Head of caudate nucleus (tissue), 42 donors: Measurements from ENCODE around the gene GNG12.

Experiments
- DNase-seq, 42 donors: peaks; one replicate each; pipeline versions ENCODE4 v3.0.0 to v3.0.0-alpha.2; 2020 to 2021; ENCODE audit warnings: mixed read lengths in 7 of 42
- intact Hi-C: fragments of 100-400 bp; cut with DNase I; formaldehyde crosslinking; loops from one replicate; pipeline ENCODE4 v1.15.0; 2022

Gene GNG12

DNA sequence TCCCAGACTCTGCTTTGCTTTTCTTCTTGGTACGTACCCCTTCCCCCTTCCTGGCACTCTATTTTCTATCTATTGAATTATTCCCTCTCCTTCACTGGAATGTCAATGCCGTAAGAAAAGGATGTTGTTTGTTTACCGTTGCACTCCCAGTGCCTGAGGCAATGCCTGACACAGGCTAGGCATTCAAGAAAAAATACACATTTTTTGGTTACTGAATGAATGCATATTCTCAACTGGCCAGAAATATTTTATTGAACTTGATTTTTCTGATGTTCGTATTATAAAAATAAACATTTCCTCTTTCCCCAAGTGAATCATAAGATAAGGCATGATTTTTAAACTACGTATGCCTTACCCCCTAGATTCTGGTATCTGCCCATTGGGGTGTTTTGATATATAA is 41.2 kb downstream of the GNG12 start:
- intact Hi-C loops = no loop called here
- no peak for DNase-seq

GRCh38 chr1:67791686-67792085 is 41.6 kb downstream of the GNG12 start:
- intact Hi-C loops = no loop called here
- no peak for DNase-seq

DNA sequence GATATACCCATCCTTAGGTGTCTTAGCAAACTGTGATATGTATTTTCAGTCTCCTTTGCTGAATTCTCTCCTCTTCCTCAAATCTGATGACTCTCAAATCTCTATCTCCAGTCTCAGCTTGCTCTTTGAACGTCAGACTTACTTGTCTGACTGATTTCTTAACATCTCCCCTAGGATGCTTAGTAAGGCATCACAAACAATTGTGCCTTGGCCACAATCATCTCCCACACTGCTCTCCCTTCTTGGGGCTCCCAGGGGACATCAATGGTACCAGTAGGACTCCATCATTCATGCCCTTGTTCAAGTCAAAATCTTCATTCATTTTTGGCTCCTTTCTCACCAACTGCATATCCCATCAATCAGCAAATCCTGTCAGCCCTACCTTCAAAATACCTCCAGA is 42.0 kb downstream of the GNG12 start:
- DNase-seq = no peak

GRCh38 chr1:67790201-67790692 is 43.0 kb downstream of the GNG12 start:
- DNase-seq = no peak
- intact Hi-C loops = no loop called here

More for the DNA sequence above, 42.0 kb downstream of the GNG12 start:
- intact Hi-C loops = no loop called here

GRCh38 chr1:67789551-67789950 is 43.7 kb downstream of the GNG12 start:
- no peak for DNase-seq
- intact Hi-C loops = no loop called here

DNA sequence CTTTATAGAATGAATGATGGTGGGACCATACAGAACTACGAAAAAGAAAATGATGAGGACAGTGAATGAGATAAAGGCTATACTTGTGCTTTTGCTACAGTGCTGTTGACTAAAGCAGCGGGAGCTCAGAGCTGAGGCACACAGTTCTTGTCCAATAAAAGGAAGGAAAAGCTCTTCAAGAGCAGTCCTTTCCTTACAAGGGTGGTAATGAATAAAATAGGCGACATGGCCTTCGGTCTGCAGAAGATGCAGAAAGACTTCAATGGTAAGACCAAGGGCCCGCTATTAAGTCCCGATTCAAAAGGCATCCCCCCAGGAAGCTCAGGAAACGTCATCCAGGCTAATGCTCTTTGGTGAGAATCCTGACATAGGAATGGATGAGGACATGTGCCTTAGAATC is 44.4 kb downstream of the GNG12 start:
- intact Hi-C loops = no loop called here
- DNase-seq = no peak

DNA sequence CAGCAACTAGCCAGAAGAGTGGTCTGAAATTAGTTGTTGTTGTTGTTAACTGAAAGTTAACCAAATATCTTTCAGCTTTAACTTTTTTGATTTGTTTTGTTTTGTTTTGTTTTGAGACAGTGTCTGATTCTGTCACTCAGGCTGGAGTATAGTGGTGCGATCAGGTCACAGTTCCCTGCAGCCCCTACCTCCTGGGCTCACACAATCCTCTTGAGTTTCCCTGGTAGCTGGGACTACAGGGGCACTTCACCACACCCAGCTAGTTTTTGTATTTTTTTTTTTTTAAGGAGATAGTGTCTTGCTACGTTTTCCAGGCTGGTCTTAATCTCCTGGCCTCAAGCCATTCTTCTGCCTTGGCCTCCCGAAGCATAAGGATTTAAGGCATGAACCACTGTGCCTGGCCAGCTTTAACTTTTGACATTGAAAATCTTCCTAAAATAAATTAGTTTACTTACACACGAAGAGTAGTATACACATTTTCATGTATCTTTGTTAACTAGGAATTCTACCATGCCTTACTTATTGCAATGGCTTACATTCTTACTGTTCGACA is 45.0 kb downstream of the GNG12 start:
- intact Hi-C loops = no loop called here
- DNase-seq = no peak

DNA sequence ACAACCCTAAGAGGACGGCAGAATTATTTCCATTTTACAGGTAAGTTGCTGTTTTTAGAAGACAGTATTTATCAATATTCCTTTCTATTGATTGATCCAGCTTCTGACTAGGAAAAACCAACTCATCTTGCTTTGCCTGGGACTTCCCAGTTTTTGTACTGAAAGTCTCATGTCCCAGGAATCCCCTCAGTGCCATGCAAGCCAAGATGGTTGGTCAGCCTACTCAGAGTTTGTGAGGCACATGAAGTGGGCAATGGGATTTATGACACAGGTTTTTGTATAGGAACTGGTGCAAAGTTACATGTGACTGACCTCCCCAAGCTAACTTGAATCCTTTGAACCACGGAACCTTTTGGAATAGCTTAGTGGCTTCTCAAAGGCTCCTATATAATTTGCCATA is 45.5 kb downstream of the GNG12 start:
- no peak for DNase-seq
- intact Hi-C loops = no loop called here

DNA sequence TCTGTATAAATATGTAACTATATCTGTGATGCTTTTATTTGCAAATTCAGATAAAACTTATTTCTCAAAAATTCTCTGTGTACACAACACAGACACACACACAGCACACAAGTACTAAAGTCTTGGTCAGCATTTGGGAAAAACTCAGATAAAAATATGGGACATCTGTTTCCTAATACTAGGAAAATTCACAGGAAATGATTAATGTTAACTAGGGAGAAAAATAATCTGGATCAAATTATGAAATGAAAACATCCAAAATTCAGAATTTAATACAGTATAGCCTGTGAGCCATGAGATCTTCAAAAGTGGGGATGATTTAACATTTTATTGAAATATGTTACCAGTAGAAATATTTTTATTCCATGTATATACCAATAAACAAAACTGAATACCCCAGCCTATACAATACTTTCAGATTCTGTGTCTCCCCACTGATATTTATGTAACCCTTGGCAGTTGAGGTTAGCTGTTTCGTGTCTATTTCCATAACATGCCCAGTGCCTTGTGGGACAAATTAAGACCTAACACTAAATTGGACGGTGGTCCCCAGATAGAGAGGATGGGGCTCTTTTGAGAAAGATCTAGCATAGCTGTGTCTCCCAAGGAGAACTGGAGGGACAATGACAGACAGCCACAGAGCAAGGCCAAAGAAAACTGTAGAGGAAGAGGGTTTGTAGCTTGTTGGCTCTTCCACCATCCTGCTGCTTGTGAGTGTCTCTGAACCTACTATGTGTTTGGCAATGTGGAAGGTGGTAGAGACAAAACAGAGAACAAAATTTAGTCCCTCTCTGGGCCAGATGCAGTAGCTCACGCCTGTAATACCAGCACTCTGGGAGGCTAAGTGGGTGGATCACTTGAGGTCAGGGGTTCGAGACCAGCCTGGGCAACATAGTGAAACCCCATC is 47.2 kb downstream of the GNG12 start:
- intact Hi-C loops = no loop called here
- no peak for DNase-seq

GRCh38 chr1:67784545-67785186 is 48.6 kb downstream of the GNG12 start:
- DNase-seq = no peak
- intact Hi-C loops = no loop called here

GRCh38 chr1:67780637-67781036 is 52.6 kb downstream of the GNG12 start:
- no peak for DNase-seq

GRCh38 chr1:67777440-67777839 is 55.8 kb downstream of the GNG12 start:
- intact Hi-C loops = no loop called here
- DNase-seq = no peak

More at GRCh38 chr1:67780637-67781036, 52.6 kb downstream of the GNG12 start:
- intact Hi-C loops = no loop called here

DNA sequence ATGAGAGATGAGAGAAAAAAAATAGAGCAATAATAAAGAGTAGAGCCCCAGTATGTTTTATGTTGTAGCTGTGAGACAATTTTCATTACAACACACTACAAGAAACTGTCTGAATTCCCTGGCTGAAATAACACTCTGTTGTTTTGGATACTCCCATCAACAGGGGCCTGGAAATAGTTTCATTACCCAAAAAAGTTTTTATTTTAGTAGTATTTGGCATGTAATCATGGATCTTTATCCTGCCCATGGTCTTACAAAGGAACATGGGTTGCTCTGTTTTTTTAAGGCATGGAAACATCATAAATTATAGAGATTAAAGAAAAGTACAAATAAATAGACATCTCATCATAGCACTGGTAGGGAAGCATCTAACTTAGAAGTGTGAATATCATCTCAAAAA is 56.3 kb downstream of the GNG12 start:
- DNase-seq = no peak
- intact Hi-C loops = no loop called here

DNA sequence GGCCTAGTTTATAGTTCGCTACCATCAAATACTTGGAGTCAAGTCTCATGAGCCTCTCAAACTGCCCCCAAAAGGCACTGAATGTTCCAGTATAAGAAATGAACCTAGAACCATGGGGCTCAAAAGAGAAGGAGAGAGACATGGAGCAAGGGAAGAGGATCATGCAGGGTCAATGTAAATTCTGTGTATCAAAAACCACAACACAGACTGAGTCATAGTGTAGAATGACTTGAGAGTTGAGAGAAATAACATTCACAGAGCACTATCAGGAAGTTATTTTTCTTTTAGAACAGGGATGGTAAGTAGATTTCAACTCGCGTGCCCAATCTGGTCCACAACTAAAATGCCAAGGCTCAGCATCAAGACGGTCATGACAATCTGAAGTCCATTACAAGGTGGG is 59.8 kb downstream of the GNG12 start:
- intact Hi-C loops = no loop called here
- DNase-seq = no peak

- no peak for DNase-seq
- intact Hi-C loops = no loop called here
Measured at GRCh38 chr1:67771749-67772148, 61.5 kb downstream of the GNG12 start.

DNA sequence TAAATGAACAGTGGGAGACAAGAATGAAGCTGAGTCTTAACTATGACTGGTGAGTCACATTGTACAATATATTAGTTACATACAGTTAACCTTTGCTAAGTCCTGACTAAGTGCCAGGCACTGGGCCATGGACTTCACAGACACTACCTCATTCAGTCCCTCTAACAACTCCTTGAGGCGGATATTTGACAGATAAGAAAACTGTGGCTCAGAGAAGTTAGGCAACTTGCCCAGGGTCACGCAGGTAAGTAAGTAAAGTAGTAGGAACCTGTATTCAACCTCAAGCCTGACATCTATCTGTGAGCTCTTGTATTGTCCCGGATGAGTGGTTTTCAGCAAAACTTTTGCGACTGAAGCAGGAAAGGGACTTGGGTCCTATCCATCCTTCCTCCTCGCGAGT is 62.1 kb downstream of the GNG12 start:
- no peak for DNase-seq
- intact Hi-C loops = no loop called here

GRCh38 chr1:67769633-67770256 is 63.5 kb downstream of the GNG12 start:
- DNase-seq = no peak
- intact Hi-C loops = loop anchor here (5.0 kb wide), 1 partner anchor 343 kb away; no protein-coding TSS in a partner anchor

DNA sequence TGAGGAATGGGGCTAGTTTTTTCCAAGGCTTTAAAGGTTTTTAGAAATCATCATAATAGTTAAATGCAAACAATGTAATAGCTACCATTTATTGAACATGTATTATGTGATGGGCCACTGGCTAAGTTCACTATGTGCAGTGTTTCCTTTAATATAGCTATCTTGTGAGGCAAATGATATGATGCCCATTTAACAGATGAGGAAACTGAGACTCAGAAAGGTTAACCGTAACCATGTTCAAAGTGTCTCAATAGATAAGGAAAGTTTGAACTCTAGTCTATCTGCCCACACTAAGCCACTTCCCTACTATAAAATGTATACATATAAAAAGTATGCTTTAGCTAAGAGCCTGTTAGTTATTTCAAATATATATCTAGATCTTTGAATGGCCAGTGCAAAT is 64.8 kb downstream of the GNG12 start:
- intact Hi-C loops = loop anchor here (5.0 kb wide), 1 partner anchor 344 kb away; no protein-coding TSS in a partner anchor
- no peak for DNase-seq

DNA sequence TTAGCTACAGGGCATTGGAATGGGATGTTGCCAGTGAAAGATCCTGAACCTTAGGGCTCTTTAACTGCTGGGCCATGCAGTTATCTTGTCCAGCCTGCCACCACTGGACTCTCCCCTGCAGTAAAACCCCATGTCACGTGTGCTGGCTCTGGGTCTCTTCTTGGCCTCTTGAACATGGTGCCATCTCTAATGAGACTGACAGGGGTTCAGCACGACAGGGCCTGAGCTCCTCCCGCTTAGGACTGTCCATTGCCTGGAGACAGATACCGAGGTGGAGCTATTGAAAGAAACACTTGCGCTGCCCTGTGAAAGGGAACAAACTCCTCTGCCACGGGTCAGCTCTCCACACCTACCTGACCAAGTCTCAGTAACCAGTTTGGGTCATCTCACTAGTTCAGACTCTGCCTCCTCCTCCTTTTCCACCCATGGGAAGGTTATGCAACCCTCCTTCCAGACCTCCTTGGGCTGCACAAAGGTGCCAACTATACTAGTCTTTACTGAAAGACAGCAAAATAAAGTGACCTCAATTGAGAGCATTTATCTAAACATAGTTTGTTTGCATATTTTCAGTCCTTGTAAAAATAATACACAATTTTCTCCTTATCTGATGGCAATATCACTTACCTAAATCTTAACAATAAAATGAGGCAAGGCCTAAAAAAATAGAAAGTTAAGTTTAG is 66.0 kb downstream of the GNG12 start:
- intact Hi-C loops = loop anchor here (5.0 kb wide), 1 partner anchor 345 kb away; no protein-coding TSS in a partner anchor
- DNase-seq = no peak
